Mucosa of descending colon (tissue), 3 donors: ENCODE results near the gene ANO4. TPM values are rescaled to one million over a fixed set of nuclear protein-coding genes. Genes with fewer than 3 reads are reported as not detected.
A peak's percentile ranks its signal among the peaks of the same experiment; 100 is the strongest.

Source experiments
- ATAC-seq: fragments of 200-7000 bp; cut with Tn5 transposase; one replicate; pipeline ENCODE4 v1.9.1; 2020; ENCODE audit warnings: mild to moderate bottlenecking, moderate library complexity
- DNase-seq, 3 donors: peaks; one replicate each; pipeline ENCODE4 v3.0.0-alpha.2; 2020
- H3K36me3 ChIP-seq: fragments of 200-600 bp; one replicate; pipeline ENCODE4 v1.8.0; 2021; ENCODE audit warnings: low read depth, mild to moderate bottlenecking
- H3K4me1 ChIP-seq: fragments of 200-600 bp; one replicate; pipeline ENCODE4 v1.8.0; 2021; ENCODE audit warnings: low read depth, mild to moderate bottlenecking
- H3K4me3 ChIP-seq: fragments of 200-600 bp; one replicate; pipeline ENCODE4 v1.8.0; 2021; ENCODE audit warnings: mild to moderate bottlenecking
- H3K9me3 ChIP-seq: fragments of 200-600 bp; one replicate; pipeline ENCODE4 v1.8.0; 2021; ENCODE audit warnings: mild to moderate bottlenecking
- CTCF ChIP-seq: fragments of 200-600 bp; IDR thresholded peaks from one replicate; pipeline ENCODE4 v1.8.0; 2022; ENCODE audit warnings: antibody characterized with exemption, mild to moderate bottlenecking
- intact Hi-C, 2 donors: fragments of 100-400 bp; cut with DNase I in 1 of 2; cut with micrococcal nuclease in 1 of 2; formaldehyde crosslinking; loops; one replicate each; pipeline versions ENCODE4 v1.11.0 to v1.11.1; 2022; cut with DNase I, micrococcal nuclease
- total RNA-seq, 3 donors: library from RNA; stranded (reverse); fragmentation: NEBNext Ultra II Directional in 2 of 3; extraction: Animal tissue kit (Norgen Biotek cat#: 25700) in 2 of 3; gene quantifications; one replicate each; pipeline versions ENCODE4 v1.2.1 to v1.2.4, GENCODE V29; 2021 to 2023
- donor health status: DM: no; HTN: no; CAD: no; lungs with moderate emphysema.
- donor health status: DM: no; HTN: no; CAD: no.
- donor health status: DM: no; HTN: yes; CAD: no.

The ANO4 gene
- total RNA-seq, 3 donors from 2014 or later = 0.13 to 1.9 (median 0.14) TPM

- H3K4me3 ChIP-seq = no peak overlapping the region
- TF ChIP-seq CTCF = no peak
- H3K9me3 ChIP-seq = peaks cover 3% of the 10 kb centered on the region
- H3K4me1 ChIP-seq = peaks cover 6% of the 10 kb centered on the region
- ATAC-seq (no peak), DNase-seq (no peak)
- intact Hi-C loops = no loop called here
- H3K36me3 ChIP-seq = no peaks in the 10 kb centered on the region
Measured at GRCh38 chr12:100868487-100868886, 73.9 kb downstream of the ANO4 start.

DNA sequence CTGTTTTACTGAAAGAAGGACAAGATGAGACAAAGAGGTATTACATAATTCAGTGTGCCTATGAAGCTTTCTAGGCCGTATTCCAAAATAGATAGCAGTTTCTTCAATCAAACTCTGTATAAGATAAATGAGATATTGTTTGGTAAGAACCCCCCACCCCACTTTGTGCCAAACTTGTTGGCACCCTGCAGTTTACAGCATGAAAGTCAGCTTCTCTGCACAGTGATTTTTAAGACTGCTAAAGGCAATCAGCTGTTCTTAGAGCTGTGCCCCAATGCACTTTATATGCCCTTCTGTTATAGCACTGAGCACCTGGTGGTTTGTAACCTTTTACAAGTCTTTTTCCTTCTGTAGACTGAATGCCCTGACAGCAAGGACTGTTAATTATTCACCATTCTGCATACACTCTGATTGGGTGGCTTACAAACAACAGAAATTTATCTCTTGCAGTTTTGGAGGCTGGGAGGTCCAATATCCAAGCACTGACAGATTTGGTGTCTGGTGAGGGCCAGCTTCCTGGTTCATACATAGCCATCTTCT lies 76.7 kb downstream of the ANO4 start:
- no peak for TF ChIP-seq CTCF
- Histone ChIP-seq H3K9me3 (peaks cover 11% of the 10 kb centered on the region), H3K4me3 (no peak overlapping the region), H3K36me3 (no peaks in the 10 kb centered on the region), H3K4me1 (peaks cover 6% of the 10 kb centered on the region)
- ATAC-seq (peak; percentile 91), DNase-seq (peak in 1 of 3 donors; percentile 7)
- intact Hi-C loops = no loop called here

DNA sequence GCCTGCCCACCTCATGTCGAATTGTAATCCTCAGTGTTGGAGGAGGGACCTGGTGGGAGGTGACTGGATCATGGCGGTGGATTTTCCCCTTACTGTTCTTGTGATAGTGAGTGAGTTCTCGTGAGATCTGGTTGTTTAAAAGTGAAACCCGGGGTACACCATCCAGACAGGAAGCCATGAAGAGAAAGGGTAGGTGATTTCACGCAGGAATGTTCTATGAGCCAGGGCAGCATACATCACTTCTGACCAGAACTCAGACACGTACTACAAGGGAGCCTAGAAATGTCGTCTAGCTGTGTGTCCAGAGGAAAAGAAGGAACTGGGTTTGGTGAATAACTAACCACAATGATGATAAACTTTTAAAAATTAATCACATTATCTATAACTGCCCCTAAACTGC lies 80.6 kb downstream of the ANO4 start:
- DNase-seq (no peak), ATAC-seq (no peak)
- Histone ChIP-seq H3K4me3 (no peak overlapping the region), H3K9me3 (peaks cover 11% of the 10 kb centered on the region), H3K4me1 (no peaks in the 10 kb centered on the region), H3K36me3 (no peaks in the 10 kb centered on the region)
- intact Hi-C loops = no loop called here
- no peak for TF ChIP-seq CTCF

DNA sequence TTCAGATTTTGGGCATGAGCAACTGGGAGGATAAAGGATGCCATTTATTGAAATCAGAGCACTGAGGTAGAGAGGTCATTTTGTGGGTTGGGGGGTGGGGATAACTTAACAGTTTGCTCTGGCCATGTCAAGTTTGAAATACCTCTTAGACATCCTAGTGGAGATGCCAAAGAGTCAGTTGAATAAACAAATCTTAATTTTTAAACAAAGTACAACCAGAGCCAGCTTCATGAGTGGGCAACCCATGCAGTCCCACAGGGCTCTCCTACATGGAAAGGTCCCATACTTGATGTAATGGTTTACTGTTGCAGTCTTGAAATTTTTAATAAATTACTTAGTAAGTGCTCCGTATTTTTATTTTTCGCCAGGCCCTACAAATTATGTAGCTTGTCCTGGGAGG lies 81.2 kb downstream of the ANO4 start:
- ATAC-seq (no peak), DNase-seq (no peak)
- TF ChIP-seq CTCF = no peak
- no peaks in the 10 kb centered on the region for H3K36me3 ChIP-seq
- H3K9me3 ChIP-seq = peaks cover 11% of the 10 kb centered on the region
- intact Hi-C loops = no loop called here
- H3K4me1 ChIP-seq = no peaks in the 10 kb centered on the region
- no peak overlapping the region for H3K4me3 ChIP-seq

GRCh38 chr12:100877776-100878175 lies 83.2 kb downstream of the ANO4 start:
- Histone ChIP-seq H3K4me1 (no peaks in the 10 kb centered on the region), H3K9me3 (peaks cover 11% of the 10 kb centered on the region), H3K4me3 (no peak overlapping the region), H3K36me3 (no peaks in the 10 kb centered on the region)
- intact Hi-C loops = no loop called here
- ATAC-seq = no peak
- no peak for TF ChIP-seq CTCF
- no peak for DNase-seq

DNA sequence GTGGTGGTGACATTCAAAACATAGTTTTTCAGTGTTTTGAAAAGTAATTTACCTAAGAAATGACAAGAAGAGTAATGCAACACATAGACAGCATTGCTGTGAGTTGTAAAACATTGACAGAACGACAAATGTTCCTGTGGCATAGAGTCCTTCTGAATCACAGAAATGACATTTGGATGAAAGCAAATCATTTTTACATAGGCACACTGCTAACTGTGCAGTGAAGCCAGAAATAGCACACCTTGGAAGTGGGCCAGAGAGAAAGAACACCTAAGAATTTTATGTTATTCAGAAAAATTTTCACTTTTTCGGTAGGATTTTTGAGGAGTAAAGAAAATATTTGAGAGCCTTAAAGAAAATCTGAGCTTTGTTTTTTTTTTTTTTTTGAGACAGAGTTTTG lies 100.6 kb downstream of the ANO4 start:
- no peaks in the 10 kb centered on the region for H3K36me3 ChIP-seq
- no peak for TF ChIP-seq CTCF
- intact Hi-C loops = no loop called here
- ATAC-seq (no peak), DNase-seq (no peak)
- H3K4me3 ChIP-seq = no peak overlapping the region
- H3K9me3 ChIP-seq = no peaks in the 10 kb centered on the region
- H3K4me1 ChIP-seq = no peaks in the 10 kb centered on the region
